Gastrocnemius medialis (tissue), 4 donors: ENCODE data around the gene PLCL1. TPM values are rescaled to one million over a fixed set of nuclear protein-coding genes. Genes with fewer than 3 reads are reported as not detected.

ENCODE experiments used
- ATAC-seq, 2 donors: fragments of 150-250 bp; one replicate each; pipeline ENCODE4 v1.9.1; 2016
- DNase-seq, 2 donors: peaks; one replicate each; pipeline ENCODE4 v3.0.0-alpha.2; 2019
- H3K27ac ChIP-seq, 4 donors: fragments of 200-600 bp; sonication (generic); 1 replicate in 1 of 4; 2 replicates in 3 of 4; pipeline ENCODE4 v1.5.1; 2016 to 2018; ENCODE audit warnings: mild to moderate bottlenecking in 2 of 4, moderate library complexity in 1 of 4
- H3K27me3 ChIP-seq, 3 donors: fragments of 200-600 bp; sonication (generic) in 2 of 3; 1 replicate in 1 of 3; 2 replicates in 2 of 3; pipeline versions ENCODE4 v1.5.1 to v1.6.0; 2016 to 2019; ENCODE audit warnings: mild to moderate bottlenecking in 1 of 3, moderate library complexity in 1 of 3
- H3K36me3 ChIP-seq, 2 donors: fragments of 200-600 bp; sonication (generic) in 1 of 2; one replicate each; pipeline ENCODE4 v1.5.1; 2017 to 2018
- H3K4me1 ChIP-seq, 2 donors: fragments of 200-600 bp; sonication (generic) in 1 of 2; one replicate each; pipeline ENCODE4 v1.5.1; 2016 to 2017; ENCODE audit warnings: mild to moderate bottlenecking in 2 of 2
- H3K4me3 ChIP-seq, 4 donors: fragments of 200-600 bp; sonication (generic) in 3 of 4; 1 replicate in 1 of 4; 2 replicates in 3 of 4; pipeline ENCODE4 v1.5.1; 2016 to 2019; ENCODE audit warnings: mild to moderate bottlenecking in 2 of 4
- H3K9me3 ChIP-seq, 3 donors: fragments of 200-600 bp; sonication (generic) in 2 of 3; 1 replicate in 1 of 3; 2 replicates in 2 of 3; pipeline ENCODE4 v1.5.1; 2016 to 2019
- CTCF ChIP-seq, 5 experiments: fragments of 450-650 bp in 3 of 5; fragments of 200-600 bp in 2 of 5; sonication (generic) in 2 of 5; IDR thresholded peaks in 4 of 5; conservative IDR thresholded peaks in 1 of 5; 1 replicate in 4 of 5; 2 replicates in 1 of 5; pipeline ENCODE4 v1.5.1; 2016 to 2019; ENCODE audit warnings: antibody characterized with exemption in 5 of 5, mild to moderate bottlenecking in 3 of 5, moderate library complexity in 3 of 5
- POLR2A ChIP-seq, 2 donors: fragments of 450-650 bp; IDR thresholded peaks; one replicate each; pipeline ENCODE4 v1.6.1; 2017; ENCODE audit warnings: antibody characterized with exemption in 2 of 2, mild to moderate bottlenecking in 2 of 2, moderate library complexity in 2 of 2
- in situ Hi-C, 4 donors: fragments of 200-750 bp; cut with MboI; loops; one replicate each; pipeline versions ENCODE4 v1.15.0 to v1.8.0; 2017; ENCODE audit warnings: low sequenced_read_pairs in 4 of 4
- intact Hi-C: fragments of 100-400 bp; cut with DNase I; formaldehyde crosslinking; loops from one replicate; pipeline ENCODE4 v1.15.1; 2023; ENCODE audit warnings: low total_unique reads
- total RNA-seq, 4 donors: library from RNA; depleted of rRNA; stranded (reverse); fragments of >200 nt; gene quantifications; one replicate each; pipeline versions ENCODE4 v1.1.0 to v1.2.3, GENCODE V29; 2016

Gene PLCL1
- total RNA-seq, 4 donors from 2014 or later, result 5.9 to 10.7 (median 9.8) TPM

GRCh38 chr2:197889041-197889440 is 84.6 kb downstream of the PLCL1 start:
- Histone ChIP-seq H3K27ac (no peak overlapping the region), H3K27me3 (no peaks in the 10 kb centered on the region), H3K9me3 (no peaks in the 10 kb centered on the region), H3K4me3 (no peak overlapping the region), H3K36me3 (no peaks in the 10 kb centered on the region), H3K4me1 (peaks cover 30 to 33% of the 10 kb centered on the region in 2 donors)
- ATAC-seq, result peak in 1 of 2 donors; percentile 53
- no peak for DNase-seq
- intact Hi-C loops (no loop called here), in situ Hi-C loops (no loop called here)
- no peak for TF ChIP-seq CTCF (IDR thresholded peaks at IDR 0.05 in 4 of 5, conservative IDR thresholded peaks at IDR 0.05 in 1 of 5)
- no peak for TF ChIP-seq POLR2A (IDR thresholded peaks at IDR 0.05)

- H3K4me3 ChIP-seq, result no peak overlapping the region
- no peaks in the 10 kb centered on the region for H3K9me3 ChIP-seq
- no peak for TF ChIP-seq CTCF (IDR thresholded peaks at IDR 0.05 in 4 of 5, conservative IDR thresholded peaks at IDR 0.05 in 1 of 5)
- TF ChIP-seq POLR2A (IDR thresholded peaks at IDR 0.05), result no peak
- no peaks in the 10 kb centered on the region for H3K27me3 ChIP-seq
- H3K36me3 ChIP-seq, result no peaks in the 10 kb centered on the region
- peaks cover 33 to 39% of the 10 kb centered on the region in 2 donors for H3K4me1 ChIP-seq
- DNase-seq, result no peak
- intact Hi-C loops (no loop called here), in situ Hi-C loops (no loop called here)
- no peak overlapping the region for H3K27ac ChIP-seq
- ATAC-seq, result no peak
Observed at GRCh38 chr2:197890168-197890567, 85.8 kb downstream of the PLCL1 start.

- DNase-seq (no peak), ATAC-seq (no peak)
- Histone ChIP-seq H3K36me3 (no peaks in the 10 kb centered on the region), H3K9me3 (no peaks in the 10 kb centered on the region), H3K27me3 (no peaks in the 10 kb centered on the region), H3K27ac (peak overlapping the region in 2 of 4 donors; percentile 5 to 32), H3K4me1 (peaks cover 33 to 48% of the 10 kb centered on the region in 2 donors), H3K4me3 (no peak overlapping the region)
- no peak for TF ChIP-seq POLR2A (IDR thresholded peaks at IDR 0.05)
- no peak for TF ChIP-seq CTCF (IDR thresholded peaks at IDR 0.05 in 4 of 5, conservative IDR thresholded peaks at IDR 0.05 in 1 of 5)
- intact Hi-C loops (no loop called here), in situ Hi-C loops (no loop called here)
Observed at GRCh38 chr2:197891897-197892442, 87.6 kb downstream of the PLCL1 start.

- H3K27ac ChIP-seq, result peak overlapping the region in 3 of 4 donors; percentile 11 to 71 (median 21)
- TF ChIP-seq CTCF (IDR thresholded peaks at IDR 0.05 in 4 of 5, conservative IDR thresholded peaks at IDR 0.05 in 1 of 5) (no peak), POLR2A (IDR thresholded peaks at IDR 0.05) (no peak)
- peak overlapping the region; percentile 8 to 36 (median 17) for H3K4me3 ChIP-seq
- in situ Hi-C loops (no loop called here), intact Hi-C loops (no loop called here)
- ATAC-seq, result peak; percentile 44 to 70
- H3K4me1 ChIP-seq, result peaks cover 42 to 58% of the 10 kb centered on the region in 2 donors
- no peaks in the 10 kb centered on the region for H3K36me3 ChIP-seq
- H3K9me3 ChIP-seq, result no peaks in the 10 kb centered on the region
- H3K27me3 ChIP-seq, result no peaks in the 10 kb centered on the region
- no peak for DNase-seq
Observed at GRCh38 chr2:197893403-197894177, 89.2 kb downstream of the PLCL1 start.
